Hepatocyte (in vitro differentiated cells): Measurements from ENCODE around the gene POP5.

ENCODE experiments used
- CTCF ChIP-seq: fragments of 200-600 bp; sonication (generic); IDR thresholded peaks from 2 replicates; pipeline ENCODE4 v1.5.1; 2016; ENCODE audit warnings: antibody characterized with exemption, mild to moderate bottlenecking; ENCODE audit not compliant: poor library complexity
- EZH2 ChIP-seq: fragments of 200-600 bp; sonication (generic); IDR thresholded peaks from 2 replicates; pipeline ENCODE4 v1.6.1; 2016; ENCODE audit warnings: antibody characterized with exemption, mild to moderate bottlenecking, borderline replicate concordance

- no peak for TF ChIP-seq CTCF
- TF ChIP-seq EZH2: no peak
Observed at GRCh38 chr12:120586206-120586605, 5.0 kb upstream of the POP5 start.
